ENCODE results near the gene RSBN1L. TPM values are rescaled to one million over a fixed set of nuclear protein-coding genes. Genes with fewer than 3 reads are reported as not detected.

RSBN1L gene
- total and polyA plus RNA-seq, 2 of the 8 experiments (the other 6 are each of a cell fraction or from before 2014, with no cell fraction given): 4.1 to 22.1 TPM

- no peaks in the 10 kb centered on the region for H3K36me3 ChIP-seq (ENCODE audit: control insufficient read depth in 2 of 4, insufficient read depth in 4 of 4, low read length in 3 of 4)
- ChIA-PET CTCF (ENCODE audit: partially characterized antibody) (no interaction called here), POLR2A (ENCODE audit: partially characterized antibody) (interaction anchor here (0.9 to 1.2 kb wide), 2 partner anchors 14 to 256 kb away, joined by 3 to 5 read pairs; partner anchors contain the start of genes PHTF2 and TMEM60)
- DNase-seq (ENCODE audit: low read depth in 1 of 2, low spot score in 2 of 2): no peak
- no peak overlapping the region for H3K4me2 ChIP-seq (ENCODE audit: insufficient read depth in 1 of 2, low read depth in 2 of 2, low read length in 2 of 2)
- no CpG with 5 or more reads among the region's 1 CpG for WGBS, 2 experiments (ENCODE audit: extremely low coverage in 1 of 2, insufficient coverage in 1 of 2, insufficient read length in 1 of 2, insufficient replicate concordance in 2 of 2, low coverage in 1 of 2, low lambda C conversion rate in 2 of 2, missing lambda C conversion rate in 1 of 2)
- no peak overlapping the region for H3K56ac ChIP-seq (replicated peaks; ENCODE audit: insufficient read length, low read depth, low read length)
- H3K79me2 ChIP-seq (ENCODE audit: control insufficient read depth in 1 of 2, insufficient read depth in 2 of 2, low read length in 2 of 2): peaks cover 0 to 17% of the 10 kb centered on the region in 2 experiments; a peak in 2 of 4 replicates
- no peak overlapping the region for H2AK5ac ChIP-seq (ENCODE audit: low read depth, low read length)
- no peak overlapping the region for H2BK15ac ChIP-seq (ENCODE audit: low read length)
- no peak overlapping the region for H2BK12ac ChIP-seq (ENCODE audit: low read depth, low read length)
- no peaks in the 10 kb centered on the region for H4K20me1 ChIP-seq (replicated peaks in 1 of 2; ENCODE audit: control insufficient read depth in 1 of 2, insufficient read depth in 2 of 2, low read length in 2 of 2)
- no peak overlapping the region for H3K14ac ChIP-seq (ENCODE audit: insufficient read length)
- no peak for TF ChIP-seq CBX8 (IDR thresholded peaks at IDR 0.05; ENCODE audit: borderline replicate concordance, low read depth, low read length)
- no peak for TF ChIP-seq SP1 (IDR thresholded peaks at IDR 0.05; ENCODE audit: low read depth, low read length)
- TF ChIP-seq CEBPB (IDR thresholded peaks at IDR 0.05; ENCODE audit: low read depth, low read length): no peak
- H4K91ac ChIP-seq (replicated peaks; ENCODE audit: insufficient read length, low read length): no peak overlapping the region
- H3K9me3 ChIP-seq (ENCODE audit: insufficient read depth in 2 of 2, low read depth in 1 of 2, low read length in 1 of 2): no peaks in the 10 kb centered on the region
- no peak overlapping the region for H3K4me3 ChIP-seq (ENCODE audit: extremely low read depth in 1 of 4, insufficient read depth in 2 of 4, low read depth in 3 of 4, low read length in 4 of 4)
- no peak for FAIRE-seq
- H2BK5ac ChIP-seq (ENCODE audit: low read depth, low read length): no peak overlapping the region
- no peak overlapping the region for H4K5ac ChIP-seq (ENCODE audit: insufficient read length, low read depth, low read length)
- no peak overlapping the region for H3K4ac ChIP-seq (replicated peaks; ENCODE audit: insufficient read length, low read depth, low read length)
- no peaks in the 10 kb centered on the region; the same call in 1 of the 2 replicates for H3K79me1 ChIP-seq (ENCODE audit: low read depth, low read length)
- H3K27me3 ChIP-seq (replicated peaks in 1 of 4; ENCODE audit: control insufficient read depth in 3 of 4, extremely low read depth in 1 of 4, insufficient read depth in 3 of 4, low read length in 3 of 4): no peaks in the 10 kb centered on the region
- no peaks in the 10 kb centered on the region for H3K4me1 ChIP-seq (replicated peaks in 1 of 4; ENCODE audit: control insufficient read depth in 3 of 4, insufficient read depth in 4 of 4, low read length in 3 of 4)
- no peak overlapping the region for H3K18ac ChIP-seq (ENCODE audit: extremely low read depth, low read length)
- H3K23me2 ChIP-seq (ENCODE audit: low read depth, low read length): no peaks in the 10 kb centered on the region
- no peak overlapping the region for H3K9ac ChIP-seq (replicated peaks in 1 of 4; ENCODE audit: extremely low read depth in 1 of 4, low read depth in 3 of 4, low read length in 3 of 4)
- no peak overlapping the region for H2BK120ac ChIP-seq (replicated peaks; ENCODE audit: low read depth, low read length)
- H3K27ac ChIP-seq (ENCODE audit: low read depth, low read length): no peak overlapping the region
- no peak overlapping the region for H3K23ac ChIP-seq (ENCODE audit: insufficient read length)
- no peak overlapping the region for H2BK20ac ChIP-seq (ENCODE audit: low read length)
- H4K8ac ChIP-seq (ENCODE audit: extremely low read depth, insufficient read depth, low read length): no peak overlapping the region
- H2AFZ ChIP-seq (ENCODE audit: low read length): no peak overlapping the region
Observed at GRCh38 chr7:77812290-77812685, 116.0 kb downstream of the RSBN1L start.

All from H1 (cell line).